Cardiac ventricle fibroblast (primary cell): ENCODE results near the gene KHDC1L. TPM values are rescaled to one million over a fixed set of nuclear protein-coding genes. Genes with fewer than 3 reads are reported as not detected.

Source experiments
- total RNA-seq: library from RNA; depleted of rRNA; stranded (reverse); fragments of >200 nt; gene quantifications from 2 replicates; pipeline ENCODE4 v1.2.3, GENCODE V29; 2015

KHDC1L gene, protein sequence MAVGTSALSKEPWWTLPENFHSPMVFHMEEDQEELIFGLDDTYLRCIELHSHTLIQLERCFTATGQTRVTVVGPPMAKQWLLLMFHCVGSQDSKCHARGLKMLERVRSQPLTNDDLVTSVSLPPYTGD
- total RNA-seq: not detected in 2 replicates

DNA sequence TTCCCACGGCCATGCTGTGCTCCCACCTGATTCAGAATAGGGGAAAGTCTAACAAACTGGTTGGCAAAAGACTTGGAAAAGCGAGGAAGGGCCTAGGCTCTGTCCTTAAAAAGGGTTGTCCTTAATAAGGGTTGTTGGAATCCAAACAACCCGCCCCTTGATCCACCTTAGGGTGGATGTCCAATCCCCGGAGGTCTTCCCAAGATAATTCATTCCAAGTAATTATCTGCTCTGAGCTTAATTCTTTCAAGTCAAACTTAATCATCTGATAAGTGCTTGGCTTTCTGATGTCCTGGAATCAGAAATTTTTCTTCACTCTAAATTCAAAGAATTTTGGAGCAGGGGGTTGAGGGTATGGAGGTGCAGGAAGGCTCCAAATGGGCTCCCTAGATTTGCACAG lies at the start of gene KHDC1L:
Gene KHDC1L (minus strand): TSS at position 101 of the 400 bp plus-strand sequence. CDS start 88 bp downstream, at position 13.

DNA sequence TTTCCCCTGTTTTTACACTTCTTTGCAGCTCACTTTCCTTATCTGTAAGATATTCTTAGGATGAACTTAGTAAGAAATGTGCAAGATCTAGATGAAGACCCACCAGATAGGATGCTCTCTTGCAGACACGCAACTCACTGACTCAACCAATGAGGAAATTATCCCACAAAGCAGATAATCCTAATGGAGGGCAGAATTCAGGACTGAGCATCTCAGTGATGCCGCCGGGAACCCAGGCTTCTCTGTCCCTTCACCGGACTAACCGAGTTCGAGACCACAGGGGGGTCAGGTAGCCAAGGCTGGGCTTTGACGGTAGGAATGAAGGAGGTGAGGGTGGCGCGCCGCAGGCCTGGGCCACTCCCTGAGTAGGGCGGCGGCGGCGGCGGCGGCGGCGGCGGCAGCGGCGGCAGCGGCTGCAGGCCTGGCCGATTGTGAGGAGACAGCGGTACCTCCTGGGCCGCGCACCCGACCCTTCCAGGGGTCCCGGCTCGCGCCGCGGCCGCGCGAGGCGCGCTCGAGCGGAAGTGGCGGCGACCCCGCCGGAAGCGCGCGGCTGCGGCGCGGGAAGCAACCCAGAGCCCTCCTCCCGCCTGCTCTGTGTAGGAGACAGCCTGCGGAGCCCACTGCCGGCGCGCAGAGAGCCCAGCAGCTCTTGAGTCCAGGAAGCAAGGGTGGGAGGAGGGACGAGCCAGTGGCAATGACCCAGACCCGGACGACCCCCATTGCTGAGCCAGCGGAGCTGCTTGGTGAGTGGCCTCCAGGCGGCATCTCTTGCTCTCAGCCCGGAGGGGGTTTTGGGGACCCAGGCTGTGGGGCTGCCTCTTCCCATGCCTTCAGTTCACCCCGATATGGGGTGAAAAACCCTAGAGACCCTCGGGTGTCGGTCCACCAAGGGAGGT lies 37.6 kb upstream of the KHDC1L start, which contains the start of gene KHDC1:
Gene KHDC1 (minus strand): TSS at position 526 of the 899 bp plus-strand sequence. CDS start 20,679 bp downstream, outside the sequence.

Other genes with a start within 250 kb of the KHDC1L start
- gene KHDC1, start 37.7 kb upstream of the KHDC1L start, total RNA-seq: 3.4 and 3.5 TPM in 2 replicates
- not detected in 2 replicates for gene DPPA5, start 128.8 kb upstream of the KHDC1L start, total RNA-seq
- gene KHDC3L, start 137.2 kb upstream of the KHDC1L start, total RNA-seq: not detected in 2 replicates
- not detected in 2 replicates for gene OOEP, start 144.4 kb upstream of the KHDC1L start, total RNA-seq
- gene DDX43, start 169.3 kb upstream of the KHDC1L start, total RNA-seq: 0.37 and 2.3 TPM in 2 replicates
- 2.3 and 2.4 TPM in 2 replicates for gene CGAS, start 226.8 kb upstream of the KHDC1L start, total RNA-seq
- gene MTO1, start 236.2 kb upstream of the KHDC1L start, total RNA-seq: 12.5 and 19.5 TPM in 2 replicates